Activated T-helper 2 cell treated with anti-CD3 and anti-CD28 coated beads, Interferon-gamma antibody, Interleukin-2, Interleukin-4, amounts not matched to agents 10 μg/mL and 5 μg/mL and 100 μg/mL, durations not matched to agents 14 hours and 24 hours and 36 hours (primary cell): ENCODE data around the gene TEAD1. TPM values are rescaled to one million over a fixed set of nuclear protein-coding genes. Genes with fewer than 3 reads are reported as not detected.

Experiments used
- DNase-seq: peaks from one replicate; pipeline ENCODE4 v3.0.0; 2021; ENCODE audit warnings: low spot score
- H3K27ac Mint-ChIP-seq: one replicate; pipeline ENCODE4 v1.8.0; 2021; ENCODE audit warnings: mixed read lengths
- H3K27me3 Mint-ChIP-seq: one replicate; pipeline ENCODE4 v1.8.0; 2021; ENCODE audit warnings: low read depth, mixed read lengths
- H3K36me3 Mint-ChIP-seq: one replicate; pipeline ENCODE4 v1.8.0; 2021; ENCODE audit warnings: low read depth, mixed read lengths
- H3K4me1 Mint-ChIP-seq: one replicate; pipeline ENCODE4 v1.8.0; 2021; ENCODE audit warnings: low read depth, mixed read lengths
- H3K4me3 Mint-ChIP-seq: one replicate; pipeline ENCODE4 v1.8.0; 2021; ENCODE audit warnings: low read depth, mild to moderate bottlenecking, moderate library complexity, mixed read lengths
- H3K9me3 Mint-ChIP-seq: one replicate; pipeline ENCODE4 v1.8.0; 2021; ENCODE audit warnings: mixed read lengths
- intact Hi-C: fragments of 100-400 bp; cut with micrococcal nuclease; formaldehyde crosslinking; loops from one replicate; pipeline ENCODE4 v1.15.1; 2023
- total RNA-seq: library from RNA; stranded (reverse); gene quantifications from 2 replicates; pipeline ENCODE4 v1.2.3, GENCODE V29; 2022

TEAD1 gene
- total RNA-seq = 1.0 and 1.3 TPM in 2 replicates

GRCh38 chr11:12673924-12674570 is at the start of gene TEAD1:
TEAD1 (plus strand) TSS chr11:12674421.
- intact Hi-C loops = loop anchor here (10.0 kb wide), 1 partner anchor 141 kb away; no protein-coding TSS in a partner anchor
- no peak within 1 kb of the TSS for H3K27ac Mint-ChIP-seq
- peak; percentile 85 for DNase-seq
- peak within 1 kb of the TSS; percentile 80 for H3K4me3 Mint-ChIP-seq
- H3K4me1 Mint-ChIP-seq = peaks cover 6% of the 10 kb centered on the region
- H3K9me3 Mint-ChIP-seq = no peaks in the 10 kb centered on the region
- no peaks in the 10 kb centered on the region for H3K36me3 Mint-ChIP-seq
- H3K27me3 Mint-ChIP-seq = peaks cover 64% of the 10 kb centered on the region

GRCh38 chr11:12624595-12624994 is 49.6 kb upstream of the TEAD1 start:
- no peaks in the 10 kb centered on the region for H3K36me3 Mint-ChIP-seq
- no peaks in the 10 kb centered on the region for H3K4me1 Mint-ChIP-seq
- H3K4me3 Mint-ChIP-seq = no peak overlapping the region
- H3K9me3 Mint-ChIP-seq = peaks cover 7% of the 10 kb centered on the region
- no peaks in the 10 kb centered on the region for H3K27me3 Mint-ChIP-seq
- intact Hi-C loops = no loop called here
- no peak for DNase-seq
- no peak overlapping the region for H3K27ac Mint-ChIP-seq

GRCh38 chr11:12625438-12626071 is 48.7 kb upstream of the TEAD1 start:
- intact Hi-C loops = no loop called here
- Mint-ChIP-seq H3K4me1 (no peaks in the 10 kb centered on the region), H3K27me3 (no peaks in the 10 kb centered on the region), H3K36me3 (no peaks in the 10 kb centered on the region), H3K27ac (no peak overlapping the region), H3K4me3 (no peak overlapping the region), H3K9me3 (peaks cover 7% of the 10 kb centered on the region)
- no peak for DNase-seq

GRCh38 chr11:12626616-12627015 is 47.6 kb upstream of the TEAD1 start:
- intact Hi-C loops = no loop called here
- Mint-ChIP-seq H3K27me3 (no peaks in the 10 kb centered on the region), H3K9me3 (peaks cover 7% of the 10 kb centered on the region), H3K4me1 (no peaks in the 10 kb centered on the region), H3K36me3 (no peaks in the 10 kb centered on the region), H3K4me3 (no peak overlapping the region), H3K27ac (no peak overlapping the region)
- DNase-seq = no peak

- intact Hi-C loops = no loop called here
- no peak overlapping the region for H3K4me3 Mint-ChIP-seq
- H3K9me3 Mint-ChIP-seq = peaks cover 7% of the 10 kb centered on the region
- peaks cover 2% of the 10 kb centered on the region for H3K27me3 Mint-ChIP-seq
- no peak overlapping the region for H3K27ac Mint-ChIP-seq
- H3K36me3 Mint-ChIP-seq = no peaks in the 10 kb centered on the region
- H3K4me1 Mint-ChIP-seq = no peaks in the 10 kb centered on the region
- no peak for DNase-seq
Observed at GRCh38 chr11:12628314-12628713, 45.9 kb upstream of the TEAD1 start.

- intact Hi-C loops = no loop called here
- H3K4me1 Mint-ChIP-seq = no peaks in the 10 kb centered on the region
- H3K27me3 Mint-ChIP-seq = peaks cover 2% of the 10 kb centered on the region
- H3K9me3 Mint-ChIP-seq = no peaks in the 10 kb centered on the region
- no peak for DNase-seq
- H3K27ac Mint-ChIP-seq = no peak overlapping the region
- H3K36me3 Mint-ChIP-seq = no peaks in the 10 kb centered on the region
- no peak overlapping the region for H3K4me3 Mint-ChIP-seq
Observed at GRCh38 chr11:12629601-12630313, 44.5 kb upstream of the TEAD1 start.

GRCh38 chr11:12631651-12632050 is 42.6 kb upstream of the TEAD1 start:
- intact Hi-C loops = no loop called here
- Mint-ChIP-seq H3K4me1 (no peaks in the 10 kb centered on the region), H3K4me3 (no peak overlapping the region), H3K27ac (no peak overlapping the region), H3K36me3 (no peaks in the 10 kb centered on the region), H3K27me3 (peaks cover 2% of the 10 kb centered on the region), H3K9me3 (no peaks in the 10 kb centered on the region)
- DNase-seq = no peak

- Mint-ChIP-seq H3K36me3 (no peaks in the 10 kb centered on the region), H3K27me3 (peaks cover 2% of the 10 kb centered on the region), H3K9me3 (no peaks in the 10 kb centered on the region), H3K4me3 (no peak overlapping the region), H3K4me1 (no peaks in the 10 kb centered on the region), H3K27ac (no peak overlapping the region)
- no peak for DNase-seq
- intact Hi-C loops = no loop called here
Observed at GRCh38 chr11:12634329-12634728, 39.9 kb upstream of the TEAD1 start.

- Mint-ChIP-seq H3K27ac (no peak overlapping the region), H3K4me3 (no peak overlapping the region), H3K4me1 (no peaks in the 10 kb centered on the region), H3K36me3 (no peaks in the 10 kb centered on the region), H3K27me3 (peaks cover 2% of the 10 kb centered on the region), H3K9me3 (no peaks in the 10 kb centered on the region)
- intact Hi-C loops = no loop called here
- DNase-seq = no peak
Observed at GRCh38 chr11:12636871-12637410, 37.3 kb upstream of the TEAD1 start.

GRCh38 chr11:12639388-12639787 is 34.8 kb upstream of the TEAD1 start:
- no peaks in the 10 kb centered on the region for H3K9me3 Mint-ChIP-seq
- no peaks in the 10 kb centered on the region for H3K27me3 Mint-ChIP-seq
- H3K36me3 Mint-ChIP-seq = no peaks in the 10 kb centered on the region
- no peak overlapping the region for H3K4me3 Mint-ChIP-seq
- no peak for DNase-seq
- intact Hi-C loops = no loop called here
- H3K27ac Mint-ChIP-seq = no peak overlapping the region
- H3K4me1 Mint-ChIP-seq = no peaks in the 10 kb centered on the region

- intact Hi-C loops = no loop called here
- no peak for DNase-seq
- no peaks in the 10 kb centered on the region for H3K36me3 Mint-ChIP-seq
- no peaks in the 10 kb centered on the region for H3K9me3 Mint-ChIP-seq
- no peak overlapping the region for H3K27ac Mint-ChIP-seq
- peaks cover 3% of the 10 kb centered on the region for H3K27me3 Mint-ChIP-seq
- no peak overlapping the region for H3K4me3 Mint-ChIP-seq
- H3K4me1 Mint-ChIP-seq = no peaks in the 10 kb centered on the region
Observed at GRCh38 chr11:12640355-12640754, 33.9 kb upstream of the TEAD1 start.

GRCh38 chr11:12640926-12641849 is 33.0 kb upstream of the TEAD1 start:
- intact Hi-C loops = no loop called here
- no peaks in the 10 kb centered on the region for H3K36me3 Mint-ChIP-seq
- no peak overlapping the region for H3K4me3 Mint-ChIP-seq
- no peaks in the 10 kb centered on the region for H3K4me1 Mint-ChIP-seq
- H3K27me3 Mint-ChIP-seq = peaks cover 5% of the 10 kb centered on the region
- DNase-seq = no peak
- H3K27ac Mint-ChIP-seq = no peak overlapping the region
- no peaks in the 10 kb centered on the region for H3K9me3 Mint-ChIP-seq
